Muscle of back (tissue), 11 donors: Measurements from ENCODE around the gene ST6GALNAC2. TPM values are rescaled to one million over a fixed set of nuclear protein-coding genes. Genes with fewer than 3 reads are reported as not detected.
"Not testable (repeated sequence)": the region's sequence is repeated elsewhere in the genome, so short reads cannot be mapped to it uniquely, and the experiment has no call there.

Source experiments
- DNase-seq, 3 donors: peaks; one replicate each; pipeline versions ENCODE4 v3.0.0 to v3.0.0-alpha.2; 2013
- polyA plus RNA-seq, 10 donors: library from polyadenylated mRNA; unstranded; fragments of 120-200 nt; gene quantifications; one replicate each; pipeline ENCODE4 v1.2.1, GENCODE V29; 2013; ENCODE audit not compliant: insufficient read length in 10 of 10

Gene ST6GALNAC2
- polyA plus RNA-seq, 10 donors, result 1.3 to 7.4 (median 2.2) TPM

DNA sequence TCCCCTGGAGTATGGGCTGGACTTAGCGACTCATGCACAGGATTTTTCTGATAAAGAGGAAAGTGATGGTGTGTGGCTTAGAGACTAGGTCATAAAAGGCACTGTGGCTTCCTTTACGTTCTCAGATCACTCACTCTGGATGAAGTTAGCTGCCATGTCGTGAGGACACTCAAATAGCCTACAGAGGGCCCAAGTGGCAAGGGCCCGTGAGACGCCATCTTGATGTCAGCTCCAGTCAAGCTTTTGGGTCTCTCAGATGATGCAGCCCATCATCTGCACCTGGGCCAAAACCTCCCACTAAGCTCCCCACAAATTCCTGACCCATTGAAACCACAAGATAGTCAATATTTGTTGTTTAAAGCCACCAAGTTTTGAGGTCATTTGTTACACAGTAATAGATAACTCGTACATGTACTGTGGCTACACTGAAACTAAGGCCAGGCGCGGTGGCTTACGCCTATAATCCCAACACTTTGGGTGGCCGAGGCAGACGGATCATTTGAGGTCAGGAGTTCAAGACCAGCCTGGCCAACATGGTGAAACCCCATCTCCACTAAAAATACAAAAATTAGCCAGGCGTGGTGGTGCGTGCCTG, 14.7 kb downstream of the ST6GALNAC2 start:
- no peak for DNase-seq

DNA sequence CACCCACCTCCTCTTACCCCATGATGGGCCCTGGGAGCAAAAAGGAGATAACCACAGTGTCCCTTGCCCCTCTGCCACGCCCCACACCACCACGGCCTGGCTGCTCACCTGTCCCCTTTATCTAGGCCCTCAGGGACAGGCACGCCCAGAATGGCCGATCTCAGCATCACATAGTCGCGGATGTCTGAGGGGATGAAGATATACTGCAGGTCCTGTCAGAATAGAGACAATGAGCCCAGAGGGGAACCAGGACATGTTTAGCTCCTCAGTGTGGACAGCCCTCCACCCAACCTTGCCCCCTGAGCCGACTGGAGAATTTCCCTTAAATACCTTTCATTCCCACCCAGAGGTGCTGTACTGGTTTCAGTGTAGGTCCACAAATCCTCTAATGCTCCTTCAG, 15.2 kb downstream of the ST6GALNAC2 start:
- no peak for DNase-seq

DNA sequence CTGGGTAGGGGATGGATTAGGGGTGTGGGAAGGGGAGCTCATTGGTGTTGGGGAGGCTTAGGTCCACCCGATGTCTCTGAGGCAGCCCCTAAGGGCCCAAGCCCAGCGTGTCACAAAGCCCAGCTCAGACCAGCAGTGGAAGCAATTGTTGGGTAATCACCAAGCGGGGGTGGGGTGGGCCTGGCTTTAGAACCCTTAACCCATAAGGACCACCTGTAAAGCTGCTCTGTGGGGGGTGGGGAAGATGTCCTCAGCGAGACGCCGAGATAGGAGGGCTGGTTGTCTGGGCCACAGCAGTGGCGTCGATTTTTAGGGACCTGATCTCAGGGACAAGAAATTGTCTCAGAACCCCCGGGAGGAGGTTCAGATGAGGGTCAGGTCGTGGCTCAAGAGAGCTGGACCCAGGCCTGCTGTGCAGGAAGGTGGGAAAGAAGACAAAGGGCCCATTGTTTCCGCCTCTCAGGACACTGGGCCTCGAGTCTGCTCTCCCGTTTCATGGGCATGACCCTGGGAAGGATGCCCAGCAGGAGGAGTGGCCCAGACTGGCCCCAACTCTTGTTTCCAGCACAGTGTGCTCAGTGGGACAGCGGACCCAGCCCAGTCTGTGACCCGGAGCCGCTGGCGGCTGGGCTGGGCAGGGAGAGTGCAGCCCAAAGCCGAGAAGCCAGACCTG, 15.9 kb downstream of the ST6GALNAC2 start:
- peak in 1 of 3 donors; percentile 37 for DNase-seq

DNA sequence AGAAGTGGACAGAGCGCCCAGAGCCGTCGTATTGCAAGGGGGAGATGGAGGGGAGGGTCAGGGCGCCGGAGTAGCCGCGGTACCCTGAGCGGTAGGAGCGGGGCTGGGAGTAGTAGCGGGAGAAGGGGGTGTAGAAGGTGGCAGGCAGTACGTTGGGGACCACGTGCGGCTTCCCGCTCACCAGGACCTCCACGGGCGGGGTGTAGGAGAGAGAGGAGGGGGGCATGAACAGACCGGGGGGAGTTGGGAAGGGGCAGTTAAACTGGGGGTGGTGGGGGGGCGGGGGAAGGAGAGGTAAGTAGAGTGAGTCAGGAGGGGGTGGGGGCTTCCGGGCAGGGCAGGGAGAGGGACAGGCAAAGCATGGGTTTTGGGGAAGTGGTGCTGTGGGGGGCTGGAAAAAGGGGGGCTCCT, 16.8 kb downstream of the ST6GALNAC2 start:
- no peak for DNase-seq

DNA sequence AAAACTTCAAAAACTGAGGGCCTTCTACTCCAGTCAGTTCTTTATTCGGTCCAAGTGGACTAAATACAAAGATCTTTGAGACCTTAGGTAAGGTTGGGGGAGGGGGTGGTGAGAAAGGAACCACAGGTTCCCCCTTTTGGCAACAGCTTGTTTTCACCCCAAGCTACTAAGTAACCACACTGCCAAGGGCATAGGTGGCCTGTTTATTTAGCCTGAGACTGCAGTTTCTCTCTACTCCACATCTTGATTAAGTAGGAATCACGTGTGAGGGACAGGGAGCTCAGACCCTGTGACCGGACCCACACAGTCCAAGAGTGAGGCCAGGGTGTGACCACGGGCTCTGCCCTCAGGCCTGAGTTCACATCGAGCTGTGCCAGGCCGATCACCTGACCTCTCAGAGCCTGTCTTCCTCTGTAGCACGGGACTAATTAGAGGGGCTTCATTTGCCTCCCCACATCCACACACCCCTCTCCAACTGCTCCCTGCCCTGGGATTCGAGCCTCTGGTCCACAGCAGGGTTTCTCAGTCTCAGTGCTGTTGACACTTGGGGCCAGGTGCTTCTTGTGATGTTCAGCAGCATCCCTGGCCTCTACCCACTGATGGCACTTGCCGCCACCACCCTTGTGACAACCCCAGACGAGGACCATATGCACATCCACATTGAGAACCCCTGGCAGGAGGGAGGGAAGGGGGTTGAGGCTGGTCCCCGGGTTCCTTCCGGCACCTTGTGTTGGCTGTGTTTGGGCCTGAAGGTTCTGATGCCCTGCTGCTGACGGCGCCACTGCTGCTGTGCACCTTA, 17.8 kb downstream of the ST6GALNAC2 start:
- DNase-seq, result no peak

DNA sequence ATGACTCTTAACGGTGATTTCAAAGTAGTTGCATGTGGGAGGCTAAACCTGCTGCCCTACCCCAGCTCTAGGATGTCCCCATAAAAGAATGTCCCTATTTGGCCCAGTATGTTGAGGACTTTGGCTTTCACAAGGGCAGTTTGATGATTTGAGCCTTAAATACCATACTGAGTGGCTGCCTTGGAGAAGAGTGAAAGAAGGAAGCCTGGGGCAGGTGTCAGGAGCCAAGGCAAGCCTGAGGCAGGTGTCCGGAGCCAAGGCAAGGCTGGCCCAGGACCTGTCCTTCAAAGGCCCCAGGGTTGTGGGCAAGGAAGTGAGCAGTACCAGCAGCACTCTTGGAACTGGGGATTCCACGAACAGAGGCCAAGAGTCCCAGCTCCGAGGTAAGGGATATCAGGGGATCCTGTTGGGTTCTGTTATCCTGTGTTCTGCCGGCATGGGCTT, 18.6 kb downstream of the ST6GALNAC2 start:
- DNase-seq, result no peak

DNA sequence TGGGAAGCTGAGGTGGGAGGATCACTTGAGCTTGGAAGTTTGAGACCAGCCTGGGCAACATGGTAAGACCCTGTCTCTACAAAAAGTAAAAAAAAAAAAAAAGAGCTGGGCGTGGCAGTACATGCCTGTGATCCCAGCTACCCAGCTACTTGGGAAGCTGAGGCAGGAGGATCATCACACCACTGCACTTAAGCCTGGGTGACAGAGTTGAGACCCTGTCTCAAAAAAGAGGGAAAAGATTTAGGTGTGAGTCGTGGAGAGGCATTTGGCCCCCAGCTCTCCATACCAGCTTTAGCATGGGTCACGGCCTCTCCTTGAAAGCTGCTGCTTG, 19.1 kb downstream of the ST6GALNAC2 start:
- DNase-seq, result no peak

DNA sequence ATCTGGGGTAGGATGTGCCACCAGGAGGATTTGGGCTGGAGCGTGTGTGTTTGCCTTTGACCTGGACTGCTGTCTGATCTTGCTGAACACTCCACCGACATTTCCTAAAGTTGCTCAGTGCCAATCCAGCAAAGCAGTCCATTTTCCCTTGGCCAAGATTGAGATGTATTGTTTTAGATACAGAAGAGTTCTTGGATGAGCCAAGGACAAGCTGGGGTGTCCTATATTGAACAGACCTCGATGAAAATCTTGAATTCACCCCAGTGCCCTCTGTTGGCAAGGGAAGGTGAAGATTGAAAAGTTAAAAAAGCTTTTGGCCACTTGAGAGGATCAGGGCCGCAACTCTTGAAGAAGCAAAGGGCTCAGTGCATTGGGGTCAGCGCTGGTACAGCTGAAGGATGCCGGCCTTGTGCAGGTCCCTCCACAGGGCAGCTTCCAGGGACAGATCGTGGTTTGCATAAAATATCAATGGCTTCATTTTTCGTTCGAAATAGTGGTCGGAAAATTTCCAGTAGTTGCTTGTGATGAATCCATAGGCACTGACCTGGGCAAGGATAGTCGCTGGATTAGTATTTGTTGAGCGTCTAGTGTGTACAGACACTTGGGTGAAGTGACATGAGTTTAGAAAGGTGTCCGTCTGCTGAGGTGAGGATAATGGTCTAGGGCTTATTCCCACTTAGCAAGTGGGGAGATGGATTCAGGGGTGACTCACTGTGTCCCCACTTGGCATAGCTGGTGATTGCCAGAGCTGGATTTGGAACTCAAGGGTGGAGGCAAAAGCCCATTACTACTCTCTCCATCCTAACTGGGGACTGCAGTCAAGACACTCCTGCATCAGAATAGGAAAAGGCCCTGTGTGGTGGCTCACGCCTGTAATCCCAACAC, 19.7 kb downstream of the ST6GALNAC2 start:
- DNase-seq, result no peak

DNA sequence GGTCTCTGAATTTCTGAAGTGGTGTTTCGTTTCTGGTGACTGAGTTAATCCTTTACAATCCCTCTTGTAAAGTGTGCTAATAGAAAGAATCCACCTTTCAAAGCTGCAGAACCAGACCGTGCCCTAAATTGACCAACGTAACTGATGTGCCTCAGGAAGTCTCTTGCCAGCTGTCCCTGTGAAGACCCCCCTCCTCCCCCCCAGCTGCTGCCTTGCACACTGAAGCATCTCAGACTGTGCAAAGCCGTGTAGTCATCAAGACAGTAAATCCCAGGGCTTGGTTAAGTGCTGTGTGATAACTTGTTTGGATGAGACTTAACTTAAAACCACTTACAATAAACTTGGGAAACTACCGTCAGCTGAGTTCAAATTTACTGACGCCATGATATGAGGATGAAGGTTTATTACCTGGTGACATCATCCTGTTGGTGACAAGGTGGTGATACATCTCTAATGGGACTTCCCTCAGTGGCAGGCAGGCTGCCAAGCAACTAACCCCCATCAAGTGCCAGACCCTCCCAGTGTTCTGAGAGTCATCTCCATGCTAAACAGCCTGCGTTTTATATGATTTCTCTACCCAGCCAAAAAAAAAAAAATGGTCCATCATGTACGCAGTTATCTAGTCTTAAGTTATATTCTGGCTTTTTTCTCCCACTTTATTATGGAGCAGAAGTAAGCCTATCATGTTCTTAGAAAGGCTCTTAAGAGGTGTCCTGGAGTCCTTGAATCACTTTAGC, 20.5 kb downstream of the ST6GALNAC2 start:
- not testable (repeated sequence) for DNase-seq

DNA sequence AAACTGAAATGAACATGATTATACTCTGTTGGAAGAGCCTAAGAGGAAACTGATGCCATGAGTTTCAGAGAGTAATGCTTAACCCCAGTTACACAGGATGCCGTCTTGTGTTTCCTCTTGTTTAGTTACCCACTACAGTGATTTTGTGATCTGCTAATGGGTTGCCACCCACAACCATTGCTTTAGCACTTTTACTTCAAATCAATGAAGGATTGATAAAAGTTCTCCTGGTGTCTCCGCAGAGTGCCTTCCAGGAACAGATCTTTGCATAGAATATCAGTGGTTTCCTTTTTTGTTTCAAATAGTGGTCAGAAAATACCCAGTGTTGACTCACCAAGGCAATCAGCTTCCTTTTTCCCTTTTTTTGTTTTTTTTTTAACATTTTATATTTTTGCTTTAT, 22.3 kb downstream of the ST6GALNAC2 start:
- DNase-seq, result not testable (repeated sequence)

DNA sequence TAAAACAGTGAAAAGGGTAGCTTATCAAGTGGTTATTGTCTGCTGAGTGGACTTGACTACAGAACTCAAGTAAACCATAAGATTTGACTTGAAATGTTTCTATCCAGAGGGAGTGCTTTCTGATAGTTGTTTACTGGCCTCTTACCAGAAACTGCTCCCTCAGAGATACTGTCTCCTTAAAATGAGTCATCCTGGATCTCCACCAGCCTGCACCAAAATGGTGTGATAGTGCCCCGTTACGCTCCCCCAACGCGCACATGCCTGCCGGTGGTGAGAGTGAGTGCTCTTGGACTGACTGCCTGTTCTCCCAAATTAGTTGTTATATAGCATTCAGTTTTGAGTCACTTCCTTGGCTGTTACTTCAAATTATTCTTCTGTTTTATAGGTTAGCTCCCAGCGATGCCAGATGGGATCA, 22.9 kb downstream of the ST6GALNAC2 start:
- peak in 1 of 3 donors; percentile 69 for DNase-seq

DNA sequence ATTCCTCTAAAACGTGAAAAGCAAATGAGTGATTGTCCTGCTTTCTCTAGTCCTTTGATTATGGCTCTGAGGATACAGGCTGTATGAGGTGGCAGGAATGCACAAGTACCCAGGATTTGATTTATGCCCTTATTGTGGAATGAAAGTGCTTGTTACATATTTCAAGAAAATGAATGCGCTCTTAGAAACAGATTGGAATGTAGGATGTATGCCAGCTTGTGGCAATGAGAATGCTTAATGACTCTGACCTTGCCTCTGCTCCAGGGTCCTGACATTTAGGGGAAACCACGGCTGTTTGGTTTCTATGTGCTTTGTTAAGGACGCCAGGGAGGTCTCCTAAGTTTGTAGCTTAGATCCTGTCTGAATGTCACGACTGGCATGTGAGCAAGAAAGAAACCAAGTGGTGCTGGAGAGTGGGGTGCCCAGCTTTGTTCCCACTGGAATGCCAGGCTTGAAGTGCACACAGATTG, 23.8 kb downstream of the ST6GALNAC2 start:
- DNase-seq, result no peak

DNA sequence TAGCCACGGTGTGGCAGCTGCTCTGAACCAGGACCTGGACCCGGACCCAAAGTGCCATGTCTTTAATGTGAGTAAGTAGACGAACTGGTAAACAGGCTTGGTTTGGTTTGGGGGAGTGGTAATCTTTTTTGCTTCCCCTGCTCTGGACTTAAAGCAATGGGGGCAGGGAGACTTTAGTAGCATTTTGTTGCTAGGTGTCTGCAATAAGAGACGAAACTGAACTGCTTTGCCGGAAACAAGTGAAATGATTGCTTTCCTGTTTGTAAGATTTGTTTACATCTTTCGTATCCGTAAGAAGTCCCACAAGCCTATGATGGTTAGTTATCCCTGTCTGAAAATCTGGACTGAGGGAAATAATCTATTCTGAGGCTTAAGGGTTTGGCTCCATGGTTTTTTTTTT, 24.3 kb downstream of the ST6GALNAC2 start:
- no peak for DNase-seq

DNA sequence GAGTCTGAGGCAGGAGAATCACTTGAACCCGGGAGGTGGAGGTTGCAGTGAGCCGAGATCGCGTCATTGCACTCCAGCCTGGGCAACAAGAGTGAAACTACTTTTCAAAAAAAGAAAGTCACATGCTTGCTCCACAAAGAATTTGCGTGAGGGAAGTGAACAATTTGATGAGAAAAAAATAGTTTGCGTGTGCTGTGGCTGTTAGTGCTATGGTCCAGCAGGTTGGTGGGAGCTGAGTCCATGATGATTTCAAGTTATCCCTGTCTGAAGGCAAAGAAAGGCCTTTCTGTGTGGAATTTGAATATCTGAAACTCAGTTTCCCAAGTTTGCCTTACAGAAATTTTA, 24.8 kb downstream of the ST6GALNAC2 start:
- DNase-seq, result no peak

DNA sequence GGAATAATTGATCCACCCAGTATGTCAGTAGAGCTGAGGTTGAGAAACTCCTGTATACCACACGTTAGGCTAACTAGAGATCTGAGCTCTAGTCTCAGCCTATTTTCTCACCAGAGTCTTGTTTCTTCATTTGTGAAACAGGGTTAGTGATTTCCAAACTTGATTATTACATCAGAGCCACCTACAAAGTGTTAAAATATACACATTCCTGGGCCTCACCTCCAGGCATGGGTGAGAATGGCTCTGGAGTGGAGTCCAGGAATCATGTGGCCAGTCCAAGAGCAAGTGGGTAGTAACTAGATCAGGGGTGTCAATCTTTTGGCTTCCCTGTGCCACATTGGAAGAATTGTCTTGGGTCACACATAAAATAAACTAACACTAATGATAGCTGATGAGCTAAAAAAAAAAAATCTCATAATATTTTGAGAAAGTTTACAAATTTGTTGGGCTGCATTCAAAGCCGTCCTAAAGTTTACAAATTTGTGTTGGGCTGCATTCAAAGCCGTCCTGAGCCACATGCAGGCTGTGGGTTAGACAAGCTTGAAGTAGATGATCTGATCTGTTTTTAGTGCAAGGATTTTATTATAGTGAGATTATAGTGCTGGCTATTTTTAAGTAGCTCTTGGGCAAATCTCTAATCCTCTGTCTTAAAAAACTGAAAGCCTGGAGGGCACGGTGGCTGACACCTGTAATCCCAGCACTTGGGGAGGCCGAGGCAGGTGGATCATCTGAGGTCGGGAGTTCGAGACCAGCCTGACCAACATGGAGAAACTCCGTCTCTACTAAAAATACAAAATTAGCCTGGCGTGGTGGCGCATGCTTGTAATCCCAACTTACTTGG, 25.4 kb downstream of the ST6GALNAC2 start:
- DNase-seq, result no peak

DNA sequence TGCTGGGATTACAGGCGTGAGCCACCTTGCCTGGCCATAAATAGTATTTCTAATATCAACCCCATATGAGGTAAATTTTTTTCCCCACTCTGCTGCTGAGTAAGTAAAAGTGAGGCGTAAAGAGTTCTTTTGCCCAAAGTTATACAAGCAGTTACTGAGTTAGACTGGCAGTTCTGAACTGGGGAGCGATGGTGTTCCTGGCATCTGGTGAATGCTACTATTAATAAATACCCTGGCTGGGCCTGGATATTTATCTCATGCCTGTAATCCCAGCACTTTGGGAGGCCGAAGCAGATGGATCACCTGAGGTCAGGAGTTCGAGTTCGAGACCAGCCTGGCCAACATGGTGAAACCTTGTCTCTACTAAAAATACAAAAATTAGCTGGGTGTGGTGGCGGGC, 26.2 kb downstream of the ST6GALNAC2 start:
- not testable (repeated sequence) for DNase-seq

DNA sequence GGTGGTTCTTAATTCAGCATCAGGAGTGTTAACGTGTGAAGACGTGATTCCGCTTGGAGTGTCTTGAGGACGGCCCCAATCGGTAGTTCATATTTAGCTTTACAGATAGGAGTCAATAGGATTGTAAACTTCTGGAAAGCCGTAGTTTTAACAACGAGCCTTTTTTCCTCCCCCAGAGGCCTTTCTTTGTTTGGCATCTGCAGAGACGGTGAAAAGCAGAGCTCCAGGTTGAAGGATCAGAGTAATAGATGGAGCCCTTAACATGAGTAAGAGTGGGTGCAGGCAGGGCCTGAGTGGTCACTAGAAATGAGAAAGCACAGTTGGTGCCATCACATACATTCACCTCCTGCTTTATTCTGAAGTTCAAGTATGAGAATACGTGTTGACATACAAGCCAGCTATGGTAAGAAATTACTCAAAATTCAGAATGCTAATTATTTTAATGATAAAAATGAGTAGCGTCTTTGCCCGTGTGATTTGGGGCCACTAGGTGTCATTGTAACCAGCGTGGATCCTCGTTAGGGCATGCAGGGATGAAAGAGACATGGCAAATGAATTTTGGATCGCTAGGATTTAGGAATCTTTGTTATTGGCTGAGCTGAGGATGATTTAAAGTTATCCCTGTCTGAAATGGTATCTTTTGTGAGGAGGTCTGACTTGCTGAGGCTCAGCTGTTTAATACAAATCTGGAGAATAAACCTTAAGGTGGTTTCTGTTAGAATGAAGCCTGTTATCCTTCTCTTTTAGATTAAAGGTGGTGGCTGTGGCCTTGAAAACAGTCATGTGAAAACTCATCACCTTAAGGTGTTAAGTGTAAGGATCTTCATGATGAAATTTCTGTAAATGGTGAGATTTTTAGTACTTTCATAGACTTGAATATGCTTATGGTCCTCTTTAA, 27.2 kb downstream of the ST6GALNAC2 start:
- peak in 1 of 3 donors; percentile 56 for DNase-seq

DNA sequence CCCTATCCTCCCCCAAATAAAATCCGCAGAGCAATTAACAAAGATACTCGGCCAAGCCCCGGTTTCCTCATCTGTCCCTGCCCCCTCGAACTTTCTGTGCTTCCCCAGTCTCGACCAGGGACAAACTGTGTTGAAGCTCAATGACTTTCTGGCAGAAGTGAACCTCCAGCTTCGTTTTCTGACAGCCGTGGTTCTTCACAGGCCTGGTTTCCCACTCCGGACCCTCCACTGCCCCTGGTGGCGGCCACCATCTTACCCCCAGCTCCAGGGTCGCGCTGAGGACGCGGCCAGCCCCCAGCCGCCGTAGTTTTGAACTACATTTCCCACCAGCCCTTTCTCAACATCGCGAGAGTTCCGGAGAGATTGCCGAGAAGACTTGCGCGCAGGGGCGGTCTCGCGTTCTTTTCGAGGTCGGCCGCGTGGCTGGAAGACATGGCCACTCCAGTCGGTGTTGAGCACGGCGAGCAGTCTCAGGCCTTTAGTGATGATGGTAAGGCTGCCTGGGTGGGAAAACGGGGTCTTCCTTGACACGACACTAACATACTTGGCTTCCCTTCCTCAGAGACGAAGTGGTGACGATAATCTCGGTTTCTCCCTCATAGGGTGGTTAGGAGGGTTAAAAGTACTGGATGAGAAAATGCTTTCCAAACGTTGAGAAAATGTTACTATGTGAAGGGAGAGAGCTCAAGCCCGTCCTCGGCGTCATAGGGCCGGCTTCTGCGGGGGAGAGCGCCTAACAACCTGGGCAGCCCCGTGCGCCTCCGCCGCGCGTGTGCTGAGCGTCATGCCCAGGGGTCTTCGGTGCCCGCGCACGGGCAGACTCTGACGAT, 28.1 kb downstream of the ST6GALNAC2 start:
- DNase-seq, result peak; percentile 97 to 98 (median 97)
